Stimulated activated CD8-positive, alpha-beta memory T cell treated with anti-CD3 and anti-CD28 coated beads, Interleukin-4, amount 100 ng/mL, for 24 hours (primary cell): ENCODE measurements around the gene CDC7.
"Not testable (repeated sequence)": the region's sequence is repeated elsewhere in the genome, so short reads cannot be mapped to it uniquely, and the experiment has no call there.

Source experiments
- DNase-seq: peaks from one replicate; pipeline ENCODE4 v3.0.0-alpha.2; 2020; ENCODE audit warnings: low read depth

CDC7 gene

DNA sequence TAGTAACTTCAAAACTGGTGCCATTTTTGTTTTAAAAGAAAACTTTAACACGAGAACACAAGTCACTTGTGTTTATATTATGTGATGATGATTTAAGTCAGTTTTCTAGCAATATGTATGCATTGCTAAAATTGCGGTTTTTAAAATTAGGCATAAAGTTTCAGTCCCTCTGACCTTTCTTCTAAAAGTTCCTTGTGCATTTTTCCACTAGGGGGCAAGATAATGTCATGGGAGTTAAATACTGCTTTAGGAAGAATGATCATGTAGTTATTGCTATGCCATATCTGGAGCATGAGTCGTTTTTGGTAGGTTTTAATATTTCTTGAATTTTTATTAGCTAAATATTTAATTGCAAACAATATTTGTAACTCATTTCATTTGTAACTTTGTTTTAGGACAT lies 10.7 kb downstream of the CDC7 start:
- no peak for DNase-seq

DNA sequence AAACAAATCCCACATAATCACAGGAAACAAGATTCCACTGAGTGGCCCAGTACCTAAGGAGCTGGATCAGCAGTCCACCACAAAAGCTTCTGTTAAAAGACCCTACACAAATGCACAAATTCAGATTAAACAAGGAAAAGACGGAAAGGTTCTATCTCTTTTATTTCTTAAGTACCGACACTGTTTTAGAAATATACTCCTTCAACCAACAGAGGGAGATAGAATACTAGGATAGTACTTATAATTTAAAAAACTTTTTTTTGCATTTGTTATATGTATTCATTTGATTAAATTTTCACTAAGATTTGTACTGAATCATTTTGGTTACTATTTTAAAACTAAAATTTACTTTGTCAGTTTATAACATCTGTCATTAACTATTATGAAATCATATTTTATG lies 12.5 kb downstream of the CDC7 start:
- DNase-seq, result no peak

DNA sequence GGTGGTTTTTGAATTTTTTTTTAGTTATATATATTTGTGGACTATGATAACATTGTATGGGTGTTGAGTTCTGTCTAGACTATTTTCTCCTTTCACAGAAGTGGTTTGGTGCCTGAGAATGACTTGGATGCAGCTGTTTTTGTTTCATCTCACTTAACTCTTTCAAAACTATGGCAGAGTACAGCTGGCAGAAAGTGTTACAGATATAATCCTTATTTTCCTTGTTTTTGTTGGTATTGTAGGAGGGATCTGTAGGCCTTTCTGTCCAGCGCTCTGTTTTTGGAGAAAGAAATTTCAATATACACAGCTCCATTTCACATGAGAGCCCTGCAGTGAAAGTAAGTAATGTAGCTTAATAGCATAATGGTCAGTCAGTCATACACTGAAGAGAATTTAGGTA lies 13.1 kb downstream of the CDC7 start:
- DNase-seq, result no peak

DNA sequence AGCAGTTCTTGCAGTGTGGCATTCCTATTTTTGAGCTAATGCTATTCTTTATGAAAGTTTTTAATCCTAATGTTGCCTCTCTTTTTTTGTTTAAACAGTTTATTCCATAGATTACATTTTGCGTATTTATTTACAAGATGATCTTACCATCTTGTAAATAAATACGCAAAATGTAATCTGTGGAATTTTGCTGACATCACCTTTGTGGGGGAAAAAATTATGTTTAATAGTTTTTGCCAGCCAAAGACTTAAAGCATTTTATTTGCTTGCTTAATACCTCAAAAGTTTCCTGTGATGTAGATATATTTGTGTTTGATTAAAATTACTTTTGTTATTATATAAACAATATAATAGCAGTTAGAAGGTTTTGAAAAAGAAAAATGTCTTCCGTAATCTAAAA lies 15.3 kb downstream of the CDC7 start:
- DNase-seq, result no peak

DNA sequence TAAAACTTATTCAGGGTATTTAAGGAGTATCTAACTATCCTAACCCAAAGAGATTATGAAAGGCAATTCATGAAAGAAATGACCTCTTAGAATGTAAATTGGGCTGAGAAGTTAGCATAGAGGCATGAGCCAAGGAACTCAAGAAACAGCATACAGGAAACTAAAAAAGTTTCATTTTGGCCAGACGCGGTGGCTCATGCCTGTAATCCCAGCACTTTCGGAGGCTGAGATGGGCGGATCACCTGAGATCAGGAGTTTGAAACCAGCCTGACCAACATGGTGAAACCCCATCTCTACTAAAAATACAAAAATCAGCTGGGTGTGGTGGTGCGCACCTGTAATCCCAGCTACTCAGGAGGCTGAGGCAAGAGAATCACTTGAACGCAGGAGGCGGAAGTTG lies 16.0 kb downstream of the CDC7 start:
- DNase-seq, result not testable (repeated sequence)

DNA sequence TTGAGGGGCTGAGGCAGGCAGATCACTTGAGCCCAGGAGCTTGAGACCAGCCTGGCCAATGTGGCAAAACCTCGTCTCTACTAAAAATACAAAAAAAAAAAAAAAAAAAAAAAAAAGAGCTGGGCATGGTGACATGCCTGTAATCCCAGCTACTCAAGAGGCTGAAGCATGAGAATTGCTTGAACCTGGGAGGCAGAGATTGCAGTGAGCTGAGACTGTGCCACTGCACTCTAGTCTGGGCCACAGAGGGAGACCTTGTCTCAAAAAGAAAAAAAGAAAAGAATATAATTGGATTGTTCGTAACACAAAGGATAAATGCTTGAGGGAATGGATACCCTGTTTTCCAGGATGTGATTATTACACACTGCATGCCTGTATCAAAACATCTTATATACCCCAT lies 18.5 kb downstream of the CDC7 start:
- DNase-seq, result not testable (repeated sequence)

DNA sequence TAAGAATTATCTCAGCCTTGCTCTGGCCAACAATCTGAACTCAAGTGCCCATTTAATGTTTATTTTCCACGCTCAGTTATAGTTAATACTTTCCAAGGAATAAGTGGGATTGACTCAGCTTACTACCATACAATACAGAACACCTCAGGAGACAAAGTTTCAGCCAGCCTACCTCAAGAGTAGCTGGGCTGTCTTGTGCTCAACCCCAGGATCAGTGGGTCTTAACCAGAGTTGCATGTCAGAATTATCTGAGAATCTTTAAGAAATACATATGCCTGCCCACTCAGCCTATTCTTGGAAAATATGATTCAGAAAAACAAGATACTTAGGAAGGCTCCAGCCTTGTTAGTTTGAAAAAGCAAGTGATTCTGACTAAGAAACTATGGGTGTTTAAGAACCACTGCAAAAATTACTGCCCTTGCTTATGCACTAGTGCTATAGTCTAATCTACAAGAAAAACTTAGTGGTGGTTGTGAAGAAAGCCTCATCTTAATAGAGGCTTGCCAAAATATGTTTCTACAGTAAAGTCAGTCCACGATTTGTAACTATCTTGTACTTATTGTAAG lies 20.4 kb downstream of the CDC7 start:
- DNase-seq, result no peak

DNA sequence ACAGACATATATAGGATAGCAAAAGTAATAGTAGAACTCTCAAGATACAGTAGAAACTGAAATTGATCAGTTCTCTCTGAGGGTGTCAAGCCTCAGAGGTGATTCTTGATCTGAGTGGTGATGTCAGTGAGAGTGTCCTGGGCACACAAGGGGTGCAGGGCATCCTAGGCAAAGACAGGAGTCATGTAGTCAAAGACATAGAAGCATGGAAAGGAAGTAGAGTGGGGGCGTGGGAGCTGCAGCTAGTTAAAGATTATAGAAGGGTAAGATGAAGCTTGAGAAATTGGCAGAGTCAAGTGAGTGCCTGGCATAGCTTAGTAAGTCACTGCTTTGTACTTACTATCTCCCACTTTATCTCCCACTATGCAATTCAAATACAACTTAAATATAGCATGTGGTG lies 22.8 kb downstream of the CDC7 start:
- peak; percentile 28 for DNase-seq

DNA sequence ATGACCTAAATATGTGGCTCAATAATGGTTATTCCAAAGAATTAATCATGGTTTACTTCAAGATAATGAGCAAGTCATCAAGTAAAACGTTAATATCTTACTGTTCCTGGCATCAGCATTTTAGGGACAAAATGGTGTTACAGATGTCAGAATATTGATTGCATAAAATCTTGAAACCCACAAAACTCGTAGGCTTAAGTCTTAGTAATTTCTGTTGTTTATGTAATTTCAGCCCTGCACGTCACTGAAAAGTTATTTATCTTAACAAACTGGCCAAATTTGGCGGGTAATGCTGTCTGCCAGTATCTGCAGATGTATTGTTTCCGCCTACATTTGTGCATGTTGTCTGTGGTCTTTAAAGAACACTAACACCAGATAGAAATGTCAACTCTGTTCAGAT lies 25.8 kb downstream of the CDC7 start:
- DNase-seq, result no peak

DNA sequence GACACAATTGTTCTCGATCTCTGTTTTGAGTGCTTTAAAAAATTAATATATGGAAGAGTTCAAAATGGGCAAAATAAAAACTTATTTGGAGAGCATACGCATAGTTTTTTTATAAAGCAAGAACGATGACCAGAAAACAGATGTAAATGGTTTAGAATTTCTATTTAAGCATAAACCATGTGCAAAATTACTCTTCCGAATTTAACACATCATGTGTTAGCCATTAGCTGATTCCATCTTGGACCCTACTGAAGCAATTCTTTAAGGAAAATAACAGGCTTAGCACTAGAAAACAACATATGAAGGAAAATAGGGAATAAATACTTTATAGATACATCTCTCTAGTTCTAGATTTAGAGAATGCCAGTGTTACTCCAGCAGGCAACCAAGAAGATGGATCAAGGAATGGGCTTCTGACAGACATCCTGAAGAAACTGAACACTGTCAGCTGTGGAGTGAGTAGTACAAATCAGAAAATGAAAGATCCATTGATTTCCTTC lies 26.7 kb downstream of the CDC7 start:
- no peak for DNase-seq

DNA sequence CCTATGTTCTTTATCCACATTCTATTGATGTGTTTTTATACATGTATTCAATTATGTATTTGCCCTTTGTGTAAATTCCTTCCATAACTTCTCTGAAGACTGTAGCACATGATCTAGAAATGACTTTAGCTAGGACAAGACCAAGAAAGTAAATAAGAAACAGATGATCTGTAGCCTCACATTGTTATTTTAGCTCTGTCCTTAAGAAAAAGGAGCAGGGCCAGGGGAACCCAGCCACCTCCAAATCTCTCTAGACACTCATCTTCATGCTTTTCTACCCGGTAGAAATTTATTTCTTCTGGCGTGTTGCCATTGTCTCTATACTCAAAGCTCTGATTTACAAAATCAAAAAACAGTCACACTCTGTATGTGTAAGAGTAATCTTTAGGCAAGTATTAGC lies 27.1 kb downstream of the CDC7 start:
- no peak for DNase-seq

DNA sequence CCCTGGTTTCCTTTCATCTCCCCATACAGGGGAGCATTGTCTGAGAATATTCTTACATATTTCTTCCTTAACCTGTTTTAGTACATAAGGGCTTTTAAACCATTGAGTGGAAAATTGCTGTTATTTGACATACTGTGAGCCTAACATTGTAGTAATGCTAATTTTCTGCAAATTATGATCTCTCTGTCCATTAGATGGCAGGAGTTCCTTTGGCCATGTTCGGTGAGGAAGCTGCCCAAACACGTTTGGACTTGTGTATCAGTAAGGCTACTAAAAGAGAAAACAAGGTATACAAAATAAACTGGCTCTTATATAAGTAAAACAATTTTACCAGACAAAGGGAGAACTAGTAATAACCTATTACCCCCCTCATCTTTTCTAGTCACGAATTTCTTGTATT lies 29.2 kb downstream of the CDC7 start:
- DNase-seq, result no peak

DNA sequence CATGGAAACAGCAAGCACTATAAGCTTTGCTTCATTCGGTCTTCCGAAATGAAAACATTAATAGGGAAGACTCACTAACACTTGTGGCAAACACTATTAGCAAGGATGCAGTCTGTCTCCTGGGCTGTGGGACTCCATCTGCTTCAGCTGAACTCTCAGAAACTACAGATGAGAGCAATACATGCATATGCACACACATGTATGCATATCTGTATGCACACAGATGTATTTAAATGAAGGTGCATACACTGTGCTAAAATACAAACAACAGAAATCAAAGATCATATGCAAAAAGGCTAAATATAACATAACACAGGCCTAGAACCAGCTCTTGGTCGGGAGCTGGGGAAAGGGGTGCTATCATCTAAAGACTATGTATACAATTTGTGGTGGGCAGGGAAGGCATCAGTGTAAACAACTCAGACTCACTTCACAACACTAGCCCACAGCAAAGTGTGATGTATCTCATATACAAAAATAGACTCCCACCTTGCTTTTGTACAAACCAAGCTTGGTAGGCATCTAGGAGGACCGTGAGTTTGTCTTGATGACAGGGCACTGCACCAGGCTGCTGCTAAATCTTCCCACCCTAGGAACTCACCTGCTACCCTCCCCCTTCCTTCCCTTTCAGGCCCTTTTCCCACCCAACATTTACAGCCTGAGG lies 32.8 kb downstream of the CDC7 start:
- DNase-seq, result no peak

DNA sequence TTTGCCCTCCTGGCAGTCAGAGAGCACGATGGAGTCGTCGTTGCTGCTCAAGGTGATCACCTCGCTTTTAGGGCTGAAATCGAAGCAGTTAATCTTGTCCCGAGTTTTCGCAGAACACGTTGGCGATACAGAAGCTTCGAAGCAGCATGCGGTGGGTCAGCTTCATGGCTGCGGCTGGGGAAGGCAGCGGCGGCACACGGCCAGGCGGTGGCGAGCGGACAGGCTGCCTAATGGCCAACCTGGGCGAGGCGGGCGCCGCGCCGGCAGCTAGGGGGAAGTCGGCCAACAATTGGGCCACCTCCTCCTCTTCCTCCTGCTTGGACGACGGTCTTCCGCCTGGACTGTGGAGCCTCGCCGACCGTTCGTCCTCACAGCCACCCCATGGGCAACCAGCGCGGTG lies 34.8 kb downstream of the CDC7 start:
- DNase-seq, result no peak

DNA sequence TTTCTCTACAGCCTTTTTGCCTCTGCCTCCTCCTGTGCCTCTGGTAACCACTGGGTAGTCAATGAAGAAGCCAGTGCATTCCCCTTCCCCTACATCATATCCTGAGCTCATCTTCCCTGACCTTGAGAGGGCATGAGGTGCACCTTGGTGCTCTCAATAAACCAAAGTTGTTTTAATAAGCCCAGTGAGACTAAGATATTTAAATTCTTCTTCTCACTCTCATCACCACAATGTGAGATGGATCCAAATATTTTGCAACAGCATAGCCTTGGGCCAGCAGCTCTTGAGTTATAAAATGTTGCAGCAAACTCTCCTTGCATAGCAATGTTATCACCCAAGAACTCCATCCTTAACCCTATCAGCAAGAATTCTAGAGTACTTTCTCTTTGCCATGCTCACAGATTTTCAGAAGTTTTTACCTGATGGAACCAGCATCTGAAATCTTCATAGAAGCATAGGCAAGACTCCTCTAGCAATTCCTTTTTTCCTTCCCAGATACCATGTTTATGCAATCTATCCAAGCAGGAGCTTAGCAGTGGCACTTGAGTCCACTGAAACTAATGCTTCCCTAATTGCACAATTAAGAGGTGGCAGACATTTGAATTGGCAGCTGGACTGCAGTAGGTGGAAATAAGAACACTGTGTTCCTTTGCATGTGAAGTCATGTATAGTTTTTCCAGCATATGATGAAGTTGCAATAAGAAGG lies 36.8 kb downstream of the CDC7 start:
- DNase-seq, result no peak

DNA sequence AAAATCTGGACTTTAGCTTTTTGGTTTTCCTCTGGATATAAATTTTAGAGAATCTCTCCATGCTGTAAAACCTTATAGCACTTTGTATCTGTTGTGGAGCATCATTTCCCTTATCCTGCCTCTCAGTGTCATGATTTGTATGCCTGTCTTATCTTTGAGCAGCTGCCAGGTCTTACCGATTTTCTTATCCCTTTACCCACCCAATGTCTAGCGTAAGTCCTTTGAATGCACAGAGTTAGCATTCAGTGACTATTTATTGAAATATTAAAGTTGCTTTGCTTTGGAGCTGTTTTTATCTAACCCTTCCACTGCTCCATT lies 37.3 kb downstream of the CDC7 start:
- no peak for DNase-seq

DNA sequence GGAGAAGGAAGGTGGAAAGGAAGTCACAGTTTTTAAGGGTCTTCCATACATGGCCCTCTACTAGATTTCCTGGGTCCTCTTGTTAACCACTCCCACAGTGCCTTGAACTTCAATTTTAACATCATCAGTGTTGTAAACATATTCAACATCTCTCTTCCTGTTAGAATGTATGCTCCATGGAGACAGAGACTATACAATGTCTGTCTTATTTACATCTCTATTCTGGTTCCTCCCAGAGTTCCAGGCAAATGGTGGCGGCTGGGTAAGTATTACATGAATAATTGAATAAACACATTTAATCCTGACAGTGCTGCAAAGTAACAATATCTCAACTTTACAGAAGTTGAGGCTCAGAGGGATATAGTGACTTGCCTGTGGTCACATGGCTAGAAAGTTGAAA lies 40.3 kb downstream of the CDC7 start:
- no peak for DNase-seq

DNA sequence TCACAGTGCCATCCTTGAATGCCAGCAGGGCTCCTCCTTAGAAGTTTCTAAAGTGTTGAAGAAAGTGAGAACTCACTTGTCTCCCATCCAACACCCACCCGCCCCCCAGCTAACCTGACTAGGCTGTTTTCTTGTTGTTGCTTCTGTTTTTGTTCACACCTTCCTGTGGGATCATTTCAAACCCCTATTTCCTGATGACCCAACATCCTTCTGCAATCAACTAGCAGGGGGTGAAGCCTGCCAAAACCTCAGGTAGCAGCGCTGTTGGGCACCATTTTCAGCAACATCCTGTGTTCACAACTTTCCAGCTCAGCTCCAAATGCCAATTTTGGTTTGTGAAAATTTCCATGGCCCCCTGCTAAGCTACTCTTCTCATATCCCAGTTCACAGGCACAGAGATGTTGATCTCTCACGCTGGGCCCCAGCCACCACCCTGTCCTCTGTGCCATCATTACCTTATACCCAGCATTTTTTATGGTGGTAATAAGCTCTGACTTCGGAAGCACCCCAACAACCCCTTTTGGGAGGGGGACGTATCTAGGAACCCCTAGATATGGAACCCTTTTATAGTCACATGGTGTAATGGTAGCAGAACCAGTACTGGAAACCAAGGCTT lies 41.4 kb downstream of the CDC7 start:
- no peak for DNase-seq

DNA sequence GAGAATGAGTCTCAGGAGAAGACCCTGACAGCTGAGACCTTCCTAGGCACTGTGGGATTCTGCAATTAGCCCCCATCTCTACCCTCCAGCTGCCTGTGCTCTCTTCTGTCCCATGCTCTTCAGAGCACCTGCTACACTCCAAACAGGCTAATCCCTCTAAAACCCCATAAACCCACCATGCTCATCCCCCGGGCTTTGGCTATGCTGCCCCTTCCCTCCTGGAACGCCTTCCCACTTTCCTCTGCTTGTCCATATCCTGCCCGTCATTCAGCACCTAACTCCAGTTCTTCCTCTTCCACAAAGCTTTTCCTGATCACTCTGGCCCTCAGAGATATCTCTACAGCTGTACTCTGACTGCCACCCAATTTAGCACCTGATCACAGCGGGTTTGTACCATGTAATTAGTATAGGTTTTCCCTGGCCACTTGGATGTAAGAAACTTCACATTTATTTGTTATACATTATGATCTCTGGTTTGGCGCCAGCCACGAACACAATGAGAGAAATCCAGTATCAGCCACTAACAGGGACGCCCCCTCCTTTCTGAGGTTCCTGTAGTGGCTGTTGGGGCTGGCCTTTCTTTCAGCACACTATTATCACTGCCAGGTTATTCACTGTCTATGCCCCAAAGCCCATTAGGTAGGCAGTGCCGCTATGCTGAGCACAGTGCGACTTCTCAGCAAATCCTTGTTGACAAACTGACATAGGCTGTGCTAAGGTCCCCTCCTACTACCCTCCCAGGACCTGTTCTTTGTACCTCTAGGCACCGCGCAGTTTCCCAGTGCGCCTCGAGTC lies 45.1 kb downstream of the CDC7 start:
- DNase-seq, result no peak

DNA sequence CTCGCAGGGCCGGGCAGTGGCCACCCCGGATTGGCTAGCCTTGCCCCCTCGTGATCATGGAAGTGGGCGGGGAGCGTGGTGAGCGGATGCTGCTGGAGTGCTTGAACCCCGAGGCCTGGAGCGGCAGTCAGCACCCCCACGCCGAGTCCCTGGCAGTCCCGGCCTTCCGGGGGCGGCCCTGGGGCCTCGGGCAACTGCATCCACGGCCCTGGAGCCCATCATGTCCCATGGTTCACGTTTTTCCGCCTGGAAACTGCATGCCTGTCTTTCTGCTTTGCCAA lies 45.6 kb downstream of the CDC7 start:
- DNase-seq, result no peak

DNA sequence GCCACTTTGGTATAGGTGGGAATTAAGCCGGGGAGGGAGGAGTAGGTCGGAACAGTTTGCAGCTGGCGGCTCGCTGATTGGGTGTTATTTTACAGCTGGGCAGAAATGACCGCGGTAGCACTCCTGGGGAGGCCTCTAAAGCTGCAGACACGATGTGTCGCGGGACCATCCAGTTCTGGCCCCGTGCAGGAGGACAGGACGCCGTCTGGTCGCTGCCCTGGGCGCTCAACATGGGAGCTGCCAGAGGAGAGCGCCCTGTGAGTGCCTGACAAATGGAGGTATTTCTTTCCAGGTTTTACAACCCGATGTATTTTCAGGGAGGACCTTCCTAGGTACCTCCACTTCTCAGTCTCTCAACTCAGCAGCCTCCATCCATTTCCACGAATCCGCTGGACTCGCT lies 46.2 kb downstream of the CDC7 start:
- DNase-seq, result no peak

DNA sequence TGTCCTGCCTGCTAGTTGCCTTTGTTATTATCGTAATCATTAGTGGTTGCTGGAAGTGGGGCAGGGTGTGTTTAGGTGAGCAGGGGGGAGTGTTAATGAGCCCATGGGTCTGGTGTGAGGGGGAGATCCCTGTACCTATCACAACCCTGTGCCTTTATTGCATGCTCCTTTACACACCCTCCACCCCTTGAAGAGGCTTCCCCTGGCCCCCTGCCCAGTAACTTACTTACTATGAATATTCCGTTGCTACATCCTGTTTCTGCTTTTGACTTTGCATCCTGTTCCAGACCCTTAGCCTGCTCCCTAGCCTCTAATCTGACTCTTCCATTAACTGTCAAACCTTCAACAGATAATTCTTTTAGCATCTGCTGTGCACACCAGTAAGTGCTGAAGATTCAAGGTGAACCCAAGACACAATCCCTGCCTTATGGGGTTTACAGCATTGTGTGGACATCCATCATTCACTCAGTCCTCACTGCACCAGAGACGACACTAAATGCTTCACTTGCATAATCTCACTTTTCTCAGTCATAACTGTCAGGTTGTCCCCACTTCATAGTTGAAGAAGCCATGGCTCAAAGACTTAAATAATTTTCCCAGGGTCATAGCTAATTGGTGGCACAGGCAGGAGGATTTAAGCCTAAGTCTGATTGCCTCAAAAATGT lies 47.9 kb downstream of the CDC7 start:
- DNase-seq, result no peak
